ENCODE results near the gene TARS1.
"Not testable (repeated sequence)": the region's sequence is repeated elsewhere in the genome, so short reads cannot be mapped to it uniquely, and the experiment has no call there.

The TARS1 gene

DNA sequence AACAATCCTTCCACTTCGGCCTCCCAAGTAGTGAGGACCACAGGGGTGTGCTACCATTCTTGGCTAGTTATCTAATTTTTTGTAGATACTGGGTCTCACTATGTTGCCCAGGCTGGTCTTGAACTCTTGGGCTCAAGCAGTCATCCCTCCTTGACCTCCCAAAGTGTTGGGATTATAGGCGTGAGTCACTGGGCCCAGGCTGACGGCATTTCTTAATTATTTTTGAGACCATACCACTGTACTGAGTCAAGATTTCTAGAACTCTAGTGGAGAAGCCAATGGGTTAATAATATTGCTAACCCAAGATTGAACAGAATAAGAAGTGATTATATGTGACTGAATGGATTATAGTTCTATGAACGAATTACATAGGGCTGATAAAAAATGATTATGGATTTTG is 66.7 kb downstream of the TARS1 start:
- Mint-ChIP-seq H3K4me1 (peaks cover 5% of the 10 kb centered on the region), H3K27me3 (ENCODE audit: low read depth, poor library complexity) (no peaks in the 10 kb centered on the region), H3K9me3 (no peaks in the 10 kb centered on the region), H3K36me3 (ENCODE audit: low read depth) (no peaks in the 10 kb centered on the region), H3K4me3 (no peak overlapping the region), H3K27ac (no peak overlapping the region)
- no peak for DNase-seq
- TF ChIP-seq, protein P1, sequence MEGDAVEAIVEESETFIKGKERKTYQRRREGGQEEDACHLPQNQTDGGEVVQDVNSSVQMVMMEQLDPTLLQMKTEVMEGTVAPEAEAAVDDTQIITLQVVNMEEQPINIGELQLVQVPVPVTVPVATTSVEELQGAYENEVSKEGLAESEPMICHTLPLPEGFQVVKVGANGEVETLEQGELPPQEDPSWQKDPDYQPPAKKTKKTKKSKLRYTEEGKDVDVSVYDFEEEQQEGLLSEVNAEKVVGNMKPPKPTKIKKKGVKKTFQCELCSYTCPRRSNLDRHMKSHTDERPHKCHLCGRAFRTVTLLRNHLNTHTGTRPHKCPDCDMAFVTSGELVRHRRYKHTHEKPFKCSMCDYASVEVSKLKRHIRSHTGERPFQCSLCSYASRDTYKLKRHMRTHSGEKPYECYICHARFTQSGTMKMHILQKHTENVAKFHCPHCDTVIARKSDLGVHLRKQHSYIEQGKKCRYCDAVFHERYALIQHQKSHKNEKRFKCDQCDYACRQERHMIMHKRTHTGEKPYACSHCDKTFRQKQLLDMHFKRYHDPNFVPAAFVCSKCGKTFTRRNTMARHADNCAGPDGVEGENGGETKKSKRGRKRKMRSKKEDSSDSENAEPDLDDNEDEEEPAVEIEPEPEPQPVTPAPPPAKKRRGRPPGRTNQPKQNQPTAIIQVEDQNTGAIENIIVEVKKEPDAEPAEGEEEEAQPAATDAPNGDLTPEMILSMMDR (IDR thresholded peaks at IDR 0.05) = no peak

GRCh38 chr5:33509036-33509435 is 68.3 kb downstream of the TARS1 start:
- TF ChIP-seq, protein P1 (IDR thresholded peaks at IDR 0.05) = no peak
- Mint-ChIP-seq H3K36me3 (ENCODE audit: low read depth) (no peaks in the 10 kb centered on the region), H3K27me3 (ENCODE audit: low read depth, poor library complexity) (peaks cover 1% of the 10 kb centered on the region), H3K4me3 (no peak overlapping the region), H3K4me1 (no peaks in the 10 kb centered on the region), H3K9me3 (no peaks in the 10 kb centered on the region), H3K27ac (no peak overlapping the region)
- no peak for DNase-seq

DNA sequence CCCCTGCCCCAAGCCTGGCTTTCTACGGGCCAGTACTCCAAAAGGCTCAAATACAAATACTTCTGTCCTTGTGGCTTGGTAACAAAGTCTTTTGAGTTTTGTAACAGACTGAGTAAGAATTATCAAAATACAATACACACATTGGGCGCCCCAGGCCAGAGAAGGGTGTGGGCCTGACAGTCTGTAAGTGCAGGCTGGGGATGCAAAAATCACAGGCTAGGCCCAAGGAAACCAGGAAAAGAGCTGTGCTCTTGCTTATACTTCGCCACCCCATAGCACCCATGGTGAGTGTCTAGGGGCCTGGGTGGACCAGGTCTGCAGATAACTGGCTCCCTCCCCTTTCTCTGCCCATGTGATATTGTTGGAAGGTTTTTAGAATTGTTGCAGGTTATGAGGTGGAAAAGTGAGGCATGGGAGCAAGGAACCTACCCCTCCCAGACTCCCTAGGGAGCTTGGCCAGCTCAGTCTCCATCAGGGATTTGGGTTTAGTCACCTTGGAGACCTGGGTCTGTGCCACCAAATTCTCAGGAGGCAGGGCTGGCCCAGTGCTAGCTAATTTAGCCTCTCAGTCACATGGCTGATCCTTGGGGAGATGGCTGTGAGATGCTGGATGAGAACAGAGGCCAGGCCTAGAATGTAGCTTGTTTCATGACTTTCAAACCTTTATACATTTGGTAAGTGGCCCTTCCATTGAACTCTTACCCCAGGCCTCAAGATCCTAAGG is 72.9 kb downstream of the TARS1 start:
- Mint-ChIP-seq H3K4me3 (no peak overlapping the region), H3K27ac (no peak overlapping the region), H3K27me3 (ENCODE audit: low read depth, poor library complexity) (peaks cover 3% of the 10 kb centered on the region), H3K9me3 (peaks cover 19% of the 10 kb centered on the region), H3K36me3 (ENCODE audit: low read depth) (peaks cover 5% of the 10 kb centered on the region), H3K4me1 (no peaks in the 10 kb centered on the region)
- TF ChIP-seq, protein P1 (IDR thresholded peaks at IDR 0.05) = no peak
- DNase-seq = no peak

DNA sequence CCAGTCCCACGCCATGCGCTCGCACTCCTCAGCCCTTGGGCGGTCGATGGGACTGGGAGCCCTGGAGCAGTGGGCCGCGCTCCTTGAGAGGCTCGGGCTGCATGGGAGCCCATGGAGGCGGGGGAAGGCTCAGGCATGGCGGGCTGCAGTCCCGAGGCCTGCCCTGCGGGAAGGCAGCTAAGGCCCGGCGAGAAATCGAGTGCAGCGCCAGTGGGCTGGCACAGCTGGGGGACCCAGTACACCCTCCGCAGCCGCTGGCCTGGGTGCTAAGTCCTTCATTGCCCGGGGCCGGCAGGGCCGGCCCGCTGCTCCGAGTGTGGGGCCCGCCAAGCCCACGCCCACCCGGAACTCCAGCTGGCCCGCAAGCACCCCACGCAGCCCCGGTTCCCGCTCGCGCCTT is 74.6 kb downstream of the TARS1 start:
- H3K4me1 Mint-ChIP-seq; H3K27me3 Mint-ChIP-seq (ENCODE audit: low read depth, poor library complexity); DNase-seq; H3K36me3 Mint-ChIP-seq (ENCODE audit: low read depth); H3K4me3 Mint-ChIP-seq; H3K27ac Mint-ChIP-seq: not testable (repeated sequence)
- H3K9me3 Mint-ChIP-seq = peaks cover 27% of the 10 kb centered on the region

- no peaks in the 10 kb centered on the region for H3K4me1 Mint-ChIP-seq
- TF ChIP-seq, protein P1 (IDR thresholded peaks at IDR 0.05) = no peak
- H3K27ac Mint-ChIP-seq = no peak overlapping the region
- peaks cover 5% of the 10 kb centered on the region for H3K36me3 Mint-ChIP-seq (ENCODE audit: low read depth)
- DNase-seq = no peak
- H3K4me3 Mint-ChIP-seq = no peak overlapping the region
- peaks cover 27% of the 10 kb centered on the region for H3K9me3 Mint-ChIP-seq
- H3K27me3 Mint-ChIP-seq (ENCODE audit: low read depth, poor library complexity) = peaks cover 3% of the 10 kb centered on the region
These were observed 75.7 kb downstream of the TARS1 start for GRCh38 chr5:33516421-33516820.

All from nephron progenitor cell (in vitro differentiated cells).